Measurements from ENCODE around the gene TMEM178A.

DNA sequence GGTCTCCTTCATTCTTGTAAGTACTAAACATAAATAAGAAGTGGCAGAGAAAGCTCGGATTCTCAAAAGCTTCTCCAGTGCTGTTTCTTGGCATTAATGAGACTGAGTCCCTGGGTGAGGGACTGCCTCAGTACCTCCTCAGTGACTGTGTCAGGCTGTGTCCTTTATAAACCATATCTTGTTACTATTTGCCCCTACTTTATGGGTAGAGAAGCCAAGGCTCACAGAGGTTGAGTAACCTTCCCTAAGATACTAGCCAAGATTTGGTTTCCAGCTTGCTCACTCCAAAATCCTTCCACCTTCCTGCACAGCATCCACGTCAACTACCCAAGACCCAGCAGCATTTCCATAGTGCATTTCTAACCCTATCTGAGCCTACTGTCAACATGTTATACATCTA is 57.8 kb downstream of the TMEM178A start:
- TF ChIP-seq EZH2 (IDR thresholded peaks at IDR 0.05) (no peak), POLR2AphosphoS5 (IDR thresholded peaks at IDR 0.05; ENCODE audit: borderline replicate concordance, low read depth, low read length) (no peak)

Data from SK-N-MC (cell line).